Liver (tissue), 9 donors: ENCODE results near the gene LRP5. TPM values are rescaled to one million over a fixed set of nuclear protein-coding genes. Genes with fewer than 3 reads are reported as not detected.

Experiments
- DNase-seq: peaks from one replicate; pipeline ENCODE4 v3.0.0-alpha.2; 2017; ENCODE audit warnings: low spot score
- H3K27ac ChIP-seq, 2 donors: one replicate each; pipeline ENCODE4 v1.7.0; 2013; ENCODE audit warnings: inconsistent platforms in 2 of 2, low read length in 2 of 2, control low read depth in 1 of 2, low read depth in 1 of 2, mild to moderate bottlenecking in 1 of 2
- H3K27me3 ChIP-seq, 4 donors: one replicate each; pipeline versions ENCODE4 v1.6.1 to v1.7.0; 2013; ENCODE audit warnings: low read length in 3 of 4, inconsistent platforms in 1 of 4, mild to moderate bottlenecking in 1 of 4, moderate library complexity in 1 of 4; ENCODE audit not compliant: control insufficient read depth in 4 of 4, insufficient read depth in 4 of 4
- H3K36me3 ChIP-seq, 4 donors: one replicate each; pipeline versions ENCODE4 v1.6.1 to v1.7.0; 2013; ENCODE audit warnings: low read length in 3 of 4, mild to moderate bottlenecking in 3 of 4, low read depth in 1 of 4, moderate library complexity in 1 of 4; ENCODE audit not compliant: control insufficient read depth in 4 of 4, insufficient read depth in 3 of 4
- H3K4me1 ChIP-seq, 4 donors: one replicate each; pipeline versions ENCODE4 v1.6.1 to v1.7.0; 2013; ENCODE audit warnings: low read length in 3 of 4, mild to moderate bottlenecking in 3 of 4, moderate library complexity in 1 of 4; ENCODE audit not compliant: control insufficient read depth in 4 of 4, insufficient read depth in 4 of 4
- H3K4me3 ChIP-seq, 3 donors: one replicate each; pipeline versions ENCODE4 v1.6.1 to v1.7.0; 2013; ENCODE audit warnings: low read length in 3 of 3, control low read depth in 1 of 3, low read depth in 1 of 3, mild to moderate bottlenecking in 1 of 3
- H3K9ac ChIP-seq, 2 donors: one replicate each; pipeline ENCODE4 v1.7.0; 2013; ENCODE audit warnings: low read length in 2 of 2, mild to moderate bottlenecking in 2 of 2, moderate library complexity in 2 of 2, control low read depth in 1 of 2, low read depth in 1 of 2
- H3K9me3 ChIP-seq, 4 donors: one replicate each; pipeline versions ENCODE4 v1.6.1 to v1.7.0; 2013; ENCODE audit warnings: low read length in 3 of 4; ENCODE audit not compliant: control insufficient read depth in 4 of 4
- ATF3 ChIP-seq: IDR thresholded peaks from 2 replicates; pipeline ENCODE4 v1.6.1; 2016; ENCODE audit warnings: antibody characterized with exemption
- CTCF ChIP-seq: fragments of 150-350 bp; IDR thresholded peaks from 2 replicates; pipeline ENCODE4 v1.5.1; 2017; ENCODE audit warnings: improper control_type of control experiment, low read depth, low read length; ENCODE audit not compliant: missing input control
- EGR1 ChIP-seq, 2 donors: IDR thresholded peaks; 2 replicates each; pipeline ENCODE4 v1.6.1; 2016 to 2018; ENCODE audit warnings: antibody characterized with exemption in 2 of 2, low read depth in 2 of 2
- FOXA1 ChIP-seq: IDR thresholded peaks from 2 replicates; pipeline ENCODE4 v1.6.1; 2016; ENCODE audit warnings: antibody characterized with exemption
- FOXA2 ChIP-seq: IDR thresholded peaks from 2 replicates; pipeline ENCODE4 v1.6.1; 2016; ENCODE audit warnings: antibody characterized with exemption
- GABPA ChIP-seq, 2 donors: IDR thresholded peaks in 1 of 2; conservative IDR thresholded peaks in 1 of 2; 2 replicates each; pipeline ENCODE4 v1.6.1; 2016; ENCODE audit warnings: antibody characterized with exemption in 2 of 2, mild to moderate bottlenecking in 1 of 2, moderate library complexity in 1 of 2
- HNF4A ChIP-seq, 2 donors: conservative IDR thresholded peaks; 2 replicates each; pipeline ENCODE4 v1.6.1; 2016; ENCODE audit warnings: antibody characterized with exemption in 2 of 2, mild to moderate bottlenecking in 2 of 2
- HNF4G ChIP-seq: IDR thresholded peaks from 2 replicates; pipeline ENCODE4 v1.6.1; 2016; ENCODE audit warnings: antibody characterized with exemption
- JUND ChIP-seq, 2 donors: IDR thresholded peaks; 2 replicates each; pipeline ENCODE4 v1.6.1; 2016; ENCODE audit warnings: antibody characterized with exemption in 2 of 2
- NR2F2 ChIP-seq: IDR thresholded peaks from 2 replicates; pipeline ENCODE4 v1.6.1; 2016; ENCODE audit warnings: antibody characterized with exemption
- RAD21 ChIP-seq, 2 donors: IDR thresholded peaks; 2 replicates each; pipeline ENCODE4 v1.6.1; 2016; ENCODE audit warnings: antibody characterized with exemption in 2 of 2, mild to moderate bottlenecking in 2 of 2
- RXRA ChIP-seq, 2 donors: IDR thresholded peaks; 2 replicates each; pipeline ENCODE4 v1.6.1; 2017 to 2018; ENCODE audit warnings: antibody characterized with exemption in 2 of 2, mild to moderate bottlenecking in 1 of 2
- SP1 ChIP-seq: IDR thresholded peaks from 2 replicates; pipeline ENCODE4 v1.6.1; 2018; ENCODE audit warnings: antibody characterized with exemption, mild to moderate bottlenecking
- TAF1 ChIP-seq: conservative IDR thresholded peaks from 2 replicates; pipeline ENCODE4 v1.6.1; 2016; ENCODE audit warnings: antibody characterized with exemption, mild to moderate bottlenecking
- YY1 ChIP-seq: IDR thresholded peaks from 2 replicates; pipeline ENCODE4 v1.6.1; 2016; ENCODE audit warnings: antibody characterized with exemption, mild to moderate bottlenecking
- ZBTB33 ChIP-seq: IDR thresholded peaks from 2 replicates; pipeline ENCODE4 v1.6.1; 2016; ENCODE audit warnings: antibody characterized with exemption
- WGBS: extraction: QIAGEN DNeasy Blood & Tissue Kit; methylation state at CpG from one replicate; pipeline ENCODE4 v1.1.7; 2013; 5-methylcytosine and 5-hydroxymethylcytosine counted together
- polyA plus RNA-seq, 2 donors: library from polyadenylated mRNA; stranded (reverse) in 1 of 2; unstranded in 1 of 2; fragments of 200-250 nt in 1 of 2; fragments of >200 nt in 1 of 2; fragmentation: Nextera tagmentation in 1 of 2; extraction: Ambion mirVana in 1 of 2; gene quantifications; one replicate each; pipeline versions ENCODE4 v1.2.1 to v1.2.3, GENCODE V29; 2013 to 2015
- total RNA-seq, 2 donors: library from RNA; depleted of rRNA; stranded (reverse); fragments of >200 nt; gene quantifications; one replicate each; pipeline ENCODE4 v1.2.3, GENCODE V29; 2014
- TF ChIP-seq, protein P1 (sequence below): IDR thresholded peaks from 2 replicates; pipeline ENCODE4 v1.6.1; 2016; ENCODE audit warnings: antibody characterized with exemption, mild to moderate bottlenecking
- TF ChIP-seq, protein P2 (sequence below): IDR thresholded peaks from 2 replicates; pipeline ENCODE4 v1.6.1; 2016; ENCODE audit warnings: antibody characterized with exemption
- donor health status: healthy.
- donor health status: healthy.
- donor health status: healthy.
- donor health status: healthy.
- donor health status: healthy.

LRP5 gene
- total and polyA plus RNA-seq, 4 donors, result 48.9 to 99.3 (median 71.3) TPM

- Histone ChIP-seq H3K9ac (peak overlapping the region in 1 of 2 donors; percentile 24), H3K4me3 (no peak overlapping the region), H3K27ac (peak overlapping the region; percentile 77 to 80), H3K27me3 (no peaks in the 10 kb centered on the region), H3K4me1 (peaks cover 43 to 97% (median 84%) of the 10 kb centered on the region in 4 donors), H3K36me3 (peaks cover 0 to 6% (median under 1%) of the 10 kb centered on the region in 4 donors), H3K9me3 (no peaks in the 10 kb centered on the region)
- DNase-seq, result peak; percentile 59
- peak; percentile 95 for TF ChIP-seq SP1
- TF ChIP-seq, protein P1, sequence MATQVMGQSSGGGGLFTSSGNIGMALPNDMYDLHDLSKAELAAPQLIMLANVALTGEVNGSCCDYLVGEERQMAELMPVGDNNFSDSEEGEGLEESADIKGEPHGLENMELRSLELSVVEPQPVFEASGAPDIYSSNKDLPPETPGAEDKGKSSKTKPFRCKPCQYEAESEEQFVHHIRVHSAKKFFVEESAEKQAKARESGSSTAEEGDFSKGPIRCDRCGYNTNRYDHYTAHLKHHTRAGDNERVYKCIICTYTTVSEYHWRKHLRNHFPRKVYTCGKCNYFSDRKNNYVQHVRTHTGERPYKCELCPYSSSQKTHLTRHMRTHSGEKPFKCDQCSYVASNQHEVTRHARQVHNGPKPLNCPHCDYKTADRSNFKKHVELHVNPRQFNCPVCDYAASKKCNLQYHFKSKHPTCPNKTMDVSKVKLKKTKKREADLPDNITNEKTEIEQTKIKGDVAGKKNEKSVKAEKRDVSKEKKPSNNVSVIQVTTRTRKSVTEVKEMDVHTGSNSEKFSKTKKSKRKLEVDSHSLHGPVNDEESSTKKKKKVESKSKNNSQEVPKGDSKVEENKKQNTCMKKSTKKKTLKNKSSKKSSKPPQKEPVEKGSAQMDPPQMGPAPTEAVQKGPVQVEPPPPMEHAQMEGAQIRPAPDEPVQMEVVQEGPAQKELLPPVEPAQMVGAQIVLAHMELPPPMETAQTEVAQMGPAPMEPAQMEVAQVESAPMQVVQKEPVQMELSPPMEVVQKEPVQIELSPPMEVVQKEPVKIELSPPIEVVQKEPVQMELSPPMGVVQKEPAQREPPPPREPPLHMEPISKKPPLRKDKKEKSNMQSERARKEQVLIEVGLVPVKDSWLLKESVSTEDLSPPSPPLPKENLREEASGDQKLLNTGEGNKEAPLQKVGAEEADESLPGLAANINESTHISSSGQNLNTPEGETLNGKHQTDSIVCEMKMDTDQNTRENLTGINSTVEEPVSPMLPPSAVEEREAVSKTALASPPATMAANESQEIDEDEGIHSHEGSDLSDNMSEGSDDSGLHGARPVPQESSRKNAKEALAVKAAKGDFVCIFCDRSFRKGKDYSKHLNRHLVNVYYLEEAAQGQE, result peak; percentile 87
- TF ChIP-seq YY1, result peak; percentile 78
- TF ChIP-seq RAD21 (IDR thresholded peaks at IDR 0.05), result peak; percentile 68 to 71
- TF ChIP-seq, protein P2, sequence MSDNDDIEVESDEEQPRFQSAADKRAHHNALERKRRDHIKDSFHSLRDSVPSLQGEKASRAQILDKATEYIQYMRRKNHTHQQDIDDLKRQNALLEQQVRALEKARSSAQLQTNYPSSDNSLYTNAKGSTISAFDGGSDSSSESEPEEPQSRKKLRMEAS, result peak; percentile 98
- TF ChIP-seq EGR1 (IDR thresholded peaks at IDR 0.05; ENCODE audit: low read depth in 2 of 2), result peak; percentile 64 to 88
- peak in 1 of 2 donors; percentile 75 for TF ChIP-seq GABPA (IDR thresholded peaks at IDR 0.05 in 1 of 2, conservative IDR thresholded peaks at IDR 0.05 in 1 of 2)
- peak; percentile 96 for TF ChIP-seq NR2F2
- TF ChIP-seq HNF4G, result peak; percentile 83
- peak; percentile 99 for TF ChIP-seq RXRA (IDR thresholded peaks at IDR 0.05)
- TF ChIP-seq CTCF, result no peak
- TF ChIP-seq TAF1, result no peak
- peak; percentile 69 to 93 for TF ChIP-seq JUND (IDR thresholded peaks at IDR 0.05)
- peak; percentile 96 for TF ChIP-seq ZBTB33
- TF ChIP-seq FOXA2, result peak; percentile 48
- peak; percentile 82 for TF ChIP-seq ATF3
- TF ChIP-seq HNF4A (conservative IDR thresholded peaks at IDR 0.05), result peak; percentile 95 to 97
- peak; percentile 79 for TF ChIP-seq FOXA1
- 20% methylated on average over 12 of the region's 12 CpGs for WGBS
Measured at GRCh38 chr11:68377389-68377795, 65.0 kb downstream of the LRP5 start.
